Umbilical cord (tissue), 2 donors: ENCODE measurements around the gene HRC. TPM values are rescaled to one million over a fixed set of nuclear protein-coding genes. Genes with fewer than 3 reads are reported as not detected.
"Not testable (repeated sequence)": the region's sequence is repeated elsewhere in the genome, so short reads cannot be mapped to it uniquely, and the experiment has no call there.

ENCODE experiments used
- DNase-seq: peaks from one replicate; pipeline ENCODE4 v3.0.0-alpha.2; 2015; ENCODE audit warnings: low spot score
- total RNA-seq: library from RNA; depleted of rRNA; stranded (reverse); fragments of >200 nt; gene quantifications from one replicate; pipeline ENCODE4 v1.2.3, GENCODE V29; 2014; ENCODE audit warnings: low replicate concordance; ENCODE audit not compliant: insufficient read depth

The HRC gene
- total RNA-seq, 1 donor from 2014 or later, result 0.72 TPM

DNA sequence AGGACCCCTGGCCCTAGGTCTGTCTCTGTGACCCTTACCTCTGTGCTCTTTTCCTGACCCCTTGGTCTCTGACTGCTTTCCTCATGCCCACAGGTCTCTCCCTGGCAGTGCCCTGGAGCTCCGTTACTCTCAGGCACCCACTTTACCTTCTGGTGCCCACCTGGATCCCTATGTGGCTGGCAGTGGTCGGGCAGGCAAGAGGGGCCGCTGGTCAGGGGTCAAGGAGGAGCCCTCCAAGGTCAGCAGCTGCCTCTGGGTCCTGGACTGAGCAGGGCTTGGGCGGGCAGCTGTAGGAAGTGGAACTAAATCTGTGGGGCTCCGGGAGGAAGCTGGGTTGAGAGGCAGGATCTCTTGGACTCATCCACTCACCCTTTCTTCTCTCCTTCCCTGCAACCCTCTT, 19.5 kb downstream of the HRC start:
- DNase-seq, result no peak

DNA sequence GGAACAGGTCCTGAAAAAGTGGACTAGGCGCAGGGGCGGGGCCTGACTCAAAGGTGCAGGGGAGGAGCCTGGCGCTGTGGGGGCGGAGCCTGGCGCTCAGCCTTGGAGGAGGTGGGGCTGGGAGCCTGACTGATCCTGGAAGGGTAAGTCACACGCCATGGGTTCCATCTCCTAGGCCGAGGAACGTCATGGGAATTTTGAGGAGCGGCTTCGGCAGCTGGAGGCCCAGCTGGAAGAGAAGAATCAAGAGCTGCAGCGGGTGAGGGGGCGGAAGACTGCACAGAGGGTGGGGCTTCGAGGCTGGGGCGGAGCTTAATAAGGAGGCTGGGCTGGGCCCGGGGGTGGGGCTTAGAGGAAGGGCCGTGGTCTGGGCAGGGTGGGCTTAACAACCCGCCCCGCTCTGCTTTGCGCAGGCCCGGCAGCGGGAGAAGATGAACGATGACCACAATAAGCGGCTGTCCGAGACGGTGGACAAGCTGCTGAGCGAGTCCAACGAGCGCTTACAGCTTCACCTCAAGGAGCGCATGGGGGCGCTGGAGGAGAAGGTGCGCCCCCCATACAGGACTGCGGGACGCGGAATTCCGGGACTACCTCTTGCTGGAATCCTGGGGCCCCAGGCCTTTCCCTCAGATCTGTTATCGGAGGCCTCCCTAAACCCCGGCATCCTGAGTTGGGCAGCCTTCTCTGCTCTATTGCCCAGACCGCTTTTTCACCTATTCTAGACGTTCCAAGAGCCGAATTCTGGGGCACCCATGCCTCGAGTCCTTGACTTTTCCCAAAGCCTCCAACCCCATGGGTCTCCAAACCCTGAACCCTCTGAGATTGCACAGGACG, 21.4 kb downstream of the HRC start:
- DNase-seq, result peak; percentile 73

DNA sequence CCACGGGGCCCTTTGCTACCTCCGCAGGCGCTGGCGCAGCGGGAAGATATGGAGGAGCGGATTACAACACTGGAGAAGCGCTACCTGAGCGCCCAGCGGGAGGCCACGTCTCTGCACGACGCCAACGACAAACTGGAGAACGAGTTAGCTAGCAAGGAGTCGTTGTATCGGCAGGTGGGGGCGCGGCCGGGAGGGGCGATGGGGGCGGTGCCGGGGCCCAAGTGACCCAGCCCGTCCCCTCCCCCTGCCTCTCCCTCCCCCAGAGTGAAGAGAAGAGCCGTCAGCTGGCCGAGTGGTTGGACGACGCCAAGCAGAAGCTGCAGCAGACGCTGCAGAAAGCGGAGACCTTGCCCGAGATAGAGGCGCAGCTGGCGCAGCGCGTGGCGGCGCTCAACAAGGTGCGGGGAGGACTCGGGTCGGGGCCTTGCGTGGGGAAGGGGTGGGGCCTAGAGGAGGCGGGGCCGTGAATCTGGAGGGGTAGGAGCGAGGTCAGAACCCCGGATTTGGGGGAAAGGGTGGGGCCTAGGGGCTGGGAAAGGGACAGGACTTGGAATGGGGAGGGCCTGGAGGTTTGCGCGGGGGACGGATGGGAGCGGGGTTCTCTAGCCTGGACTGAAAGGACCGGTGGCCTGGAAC, 22.1 kb downstream of the HRC start:
- DNase-seq, result no peak

DNA sequence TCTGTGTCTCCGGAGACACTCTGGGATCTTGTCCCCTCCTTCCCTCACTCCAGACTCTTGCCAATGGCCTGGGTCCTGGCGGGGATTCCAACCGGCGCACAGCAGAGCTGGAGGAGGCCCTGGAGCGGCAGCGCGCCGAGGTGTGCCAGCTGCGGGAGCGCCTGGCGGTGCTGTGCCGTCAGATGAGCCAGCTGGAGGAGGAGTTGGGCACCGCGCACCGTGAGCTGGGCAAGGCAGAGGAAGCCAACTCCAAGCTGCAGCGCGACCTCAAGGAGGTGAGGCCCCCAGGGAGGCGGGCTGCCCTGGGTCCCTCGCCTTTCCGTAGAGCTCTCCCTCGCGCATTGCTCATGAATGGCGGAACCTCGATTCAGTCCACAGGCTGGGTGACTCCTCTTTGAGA, 24.9 kb downstream of the HRC start:
- DNase-seq, result no peak

DNA sequence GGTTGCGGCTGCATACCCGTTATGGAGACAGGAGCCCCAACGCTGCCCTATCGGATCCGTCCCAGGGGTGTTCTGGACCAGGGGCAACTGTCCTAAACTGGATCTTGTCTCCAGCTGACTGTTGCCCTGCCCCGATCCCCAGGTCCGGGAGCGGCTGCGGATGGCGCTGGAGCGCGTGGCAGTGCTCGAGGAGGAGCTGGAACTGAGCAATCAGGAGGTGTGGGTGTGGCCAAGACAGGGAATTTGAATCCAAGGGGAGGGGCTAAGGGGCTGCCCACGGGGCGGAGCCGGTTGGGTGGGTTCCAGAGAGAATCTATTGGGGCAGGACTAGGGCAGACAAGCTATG, 26.0 kb downstream of the HRC start:
- no peak for DNase-seq

DNA sequence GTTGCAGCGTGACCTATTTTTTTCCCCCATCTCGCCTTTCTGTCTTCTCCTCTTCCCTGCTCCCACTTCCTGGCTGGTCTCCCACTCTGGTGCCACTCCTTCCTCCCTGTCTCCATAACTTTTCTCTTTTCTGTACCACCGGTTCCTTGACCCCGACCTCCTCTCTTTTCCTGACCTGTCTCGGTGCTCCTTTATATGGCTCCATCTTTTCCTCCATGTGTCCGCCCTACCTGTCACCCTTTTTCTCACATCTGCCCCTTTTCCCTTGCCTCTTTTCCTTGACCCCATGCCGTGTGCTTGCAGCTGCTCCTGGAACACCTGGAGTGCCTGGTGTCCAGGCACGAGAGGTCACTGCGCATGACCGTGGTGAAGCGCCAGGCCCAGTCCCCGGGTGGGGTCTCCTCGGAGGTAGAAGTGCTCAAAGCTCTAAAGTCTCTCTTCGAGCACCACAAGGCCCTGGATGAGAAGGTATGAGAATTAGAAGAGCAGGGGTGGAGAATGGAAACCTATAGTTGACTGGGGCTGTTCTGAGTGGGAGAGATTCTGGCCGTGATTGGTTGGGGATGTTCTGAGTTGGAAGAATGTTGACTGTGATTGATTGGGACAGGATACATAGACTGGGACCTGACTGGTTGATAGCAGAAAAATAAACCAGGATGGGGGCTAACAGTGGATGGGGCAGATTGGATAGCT, 26.5 kb downstream of the HRC start:
- DNase-seq, result no peak

DNA sequence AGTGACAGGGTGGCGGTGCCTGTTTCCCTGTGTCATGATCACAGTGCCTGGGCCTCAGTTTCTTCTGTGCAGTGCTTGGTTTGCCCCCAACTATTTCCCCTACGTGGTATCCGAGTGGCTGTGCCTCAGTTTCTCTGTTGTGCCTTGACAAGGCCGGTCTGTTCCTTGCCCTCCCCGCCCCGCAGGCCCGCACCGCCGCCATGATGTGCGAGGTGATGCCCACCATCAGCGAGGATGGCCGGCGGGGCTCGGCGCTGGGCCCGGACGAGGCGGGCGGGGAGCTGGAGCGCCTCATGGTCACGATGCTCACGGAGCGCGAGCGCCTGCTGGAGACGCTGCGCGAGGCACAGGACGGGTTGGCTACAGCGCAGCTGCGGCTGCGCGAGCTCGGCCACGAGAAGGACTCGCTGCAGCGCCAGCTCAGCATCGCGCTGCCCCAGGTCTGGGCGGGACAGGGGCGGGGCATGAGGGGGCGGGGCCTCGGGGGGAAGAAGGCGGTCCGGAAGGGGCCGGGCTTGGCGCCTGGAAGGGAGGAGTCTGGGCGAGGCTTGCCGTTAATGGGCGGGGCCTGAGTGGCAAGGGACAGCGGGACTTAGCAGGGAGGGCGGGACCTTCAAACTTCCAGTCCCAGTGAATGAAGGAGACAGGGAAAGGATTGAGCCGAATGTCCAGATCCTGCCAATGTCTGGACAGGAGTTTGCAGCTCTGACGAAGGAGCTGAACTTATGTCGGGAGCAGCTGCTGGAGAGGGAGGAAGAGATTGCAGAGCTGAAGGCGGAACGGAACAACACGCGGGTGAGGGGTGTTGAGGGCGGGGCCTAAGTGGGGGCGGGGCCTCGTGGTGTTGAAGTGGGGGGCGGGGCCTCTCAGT, 27.3 kb downstream of the HRC start:
- peak; percentile 99 for DNase-seq

DNA sequence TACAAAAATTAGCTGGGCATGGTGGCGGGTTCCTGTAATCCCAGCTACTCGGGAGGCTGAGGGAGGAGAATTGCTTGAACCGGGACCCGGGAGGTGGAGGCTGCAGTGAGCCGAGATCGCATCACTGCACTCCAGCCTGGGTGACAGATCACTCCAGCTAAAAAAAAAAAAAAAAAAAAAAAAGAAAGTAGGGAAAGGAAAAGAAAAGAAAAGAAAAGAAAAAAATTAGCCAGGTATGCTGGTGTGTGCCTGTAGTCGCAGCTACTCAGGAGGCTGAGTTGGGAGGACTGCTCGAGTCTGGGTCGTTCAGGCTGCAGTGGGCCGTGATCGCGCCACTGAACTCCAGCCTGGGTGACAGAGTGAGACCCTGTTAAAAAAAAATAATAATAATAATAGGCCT, 28.0 kb downstream of the HRC start:
- not testable (repeated sequence) for DNase-seq

DNA sequence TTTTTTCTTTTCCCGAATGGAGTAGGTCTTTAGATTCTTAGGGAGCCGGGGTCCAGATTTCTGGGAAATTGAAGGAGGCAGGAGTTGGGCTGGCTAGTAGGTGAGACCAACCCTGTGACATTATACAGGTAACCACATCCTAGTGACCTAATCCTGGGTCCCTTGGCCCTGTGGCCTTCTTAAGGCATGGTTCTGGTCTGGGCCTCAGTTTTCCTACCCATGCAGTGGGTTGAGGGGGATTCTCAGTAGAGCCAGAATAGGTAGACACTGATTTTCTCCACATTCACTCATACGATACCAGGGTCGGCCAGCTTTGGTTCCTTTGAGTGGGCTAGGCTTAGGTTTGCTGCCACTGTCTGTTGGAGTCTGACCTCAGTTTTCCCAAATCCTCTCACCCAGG, 28.6 kb downstream of the HRC start:
- no peak for DNase-seq

DNA sequence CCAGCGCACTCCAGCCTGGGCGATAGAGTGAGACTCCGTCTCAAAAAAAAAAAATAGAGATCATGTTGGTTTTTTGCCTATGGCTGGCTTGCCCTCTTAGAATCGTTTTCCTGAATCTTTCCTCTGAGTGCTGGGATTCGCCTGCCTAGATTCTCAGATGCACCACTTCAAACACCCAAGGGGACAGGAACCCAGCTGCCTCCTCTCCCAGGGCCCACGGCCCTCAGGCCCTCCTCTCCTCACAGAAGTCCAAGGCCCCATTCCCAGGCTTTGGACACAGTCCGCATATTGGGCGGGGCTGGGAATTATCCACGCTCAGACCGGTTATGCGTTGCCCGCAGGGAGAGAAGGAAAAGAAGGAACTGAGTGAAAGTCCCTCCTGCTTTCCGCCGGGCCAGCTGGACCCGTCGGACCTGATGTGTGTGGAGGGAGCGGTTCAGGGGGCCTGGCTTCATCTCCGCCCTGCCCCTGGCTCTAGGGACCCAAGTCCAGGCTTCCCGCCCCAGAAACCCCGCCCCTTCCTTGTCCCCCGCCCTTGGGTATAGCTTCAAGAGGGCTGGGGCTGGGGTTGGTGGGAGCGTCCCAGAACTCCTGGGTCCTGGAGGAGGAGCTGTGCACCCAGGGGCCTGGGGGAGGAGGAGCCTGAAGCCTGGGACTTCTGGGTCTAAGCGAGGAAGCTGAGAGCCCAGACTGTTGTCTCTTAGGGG, 30.0 kb downstream of the HRC start:
- peak; percentile 56 for DNase-seq

DNA sequence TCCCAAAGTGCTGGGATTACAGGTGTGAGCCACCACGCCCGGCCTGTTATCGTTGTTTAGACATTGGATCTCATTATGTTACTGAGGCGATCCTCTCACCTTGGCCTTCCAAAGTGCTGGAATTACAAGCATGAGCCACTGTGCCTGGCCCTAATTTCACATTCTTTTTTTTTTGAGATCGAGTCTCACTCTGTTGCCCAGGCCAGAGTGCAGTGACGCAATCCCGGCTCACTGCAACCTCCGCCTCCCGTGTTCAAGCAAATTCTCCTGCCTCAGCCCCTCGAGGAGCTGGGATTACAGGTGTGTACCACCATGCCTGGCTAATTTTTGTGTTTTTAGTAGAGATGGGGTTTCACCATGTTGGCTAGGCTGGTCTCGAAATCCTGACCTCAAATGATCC, 31.9 kb downstream of the HRC start:
- DNase-seq, result not testable (repeated sequence)

DNA sequence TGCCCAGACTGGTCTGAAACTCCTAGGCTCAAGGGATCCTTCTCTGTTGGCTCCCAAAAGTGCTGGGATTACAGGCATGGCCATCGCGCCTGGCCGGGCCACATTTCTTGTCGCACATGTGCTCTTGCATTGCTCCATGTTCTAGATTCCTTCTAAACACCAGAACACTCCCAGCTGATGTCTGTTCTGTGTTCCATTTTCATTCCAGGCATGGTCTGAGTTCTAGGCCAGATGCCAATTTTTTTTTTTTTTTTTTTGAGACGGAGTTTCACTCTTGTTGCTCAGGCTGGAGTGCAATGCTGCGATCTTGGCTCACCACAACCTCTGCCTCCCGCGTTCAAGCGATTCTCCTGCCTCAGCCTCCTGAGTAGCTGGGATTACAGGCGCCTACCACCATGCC, 33.4 kb downstream of the HRC start:
- DNase-seq, result not testable (repeated sequence)

DNA sequence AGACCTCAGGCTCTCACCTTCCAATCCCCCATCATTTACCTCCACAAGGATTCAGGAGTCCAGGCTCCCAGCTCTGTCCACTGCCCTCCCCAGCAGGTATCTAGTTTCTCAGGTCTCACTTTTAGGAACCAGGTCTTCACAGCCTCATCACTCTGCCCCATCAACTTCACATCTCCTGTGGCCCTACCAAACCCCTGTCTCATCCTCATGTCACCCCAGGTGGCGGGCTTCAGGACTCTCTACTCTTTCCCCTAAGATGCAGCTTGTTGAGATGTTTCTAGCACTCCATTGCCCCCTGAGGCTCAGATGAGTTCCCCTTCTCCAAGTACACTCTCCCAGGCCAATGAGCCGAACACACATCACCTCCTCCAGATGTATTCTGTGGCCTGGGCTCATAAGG, 34.3 kb downstream of the HRC start:
- no peak for DNase-seq

DNA sequence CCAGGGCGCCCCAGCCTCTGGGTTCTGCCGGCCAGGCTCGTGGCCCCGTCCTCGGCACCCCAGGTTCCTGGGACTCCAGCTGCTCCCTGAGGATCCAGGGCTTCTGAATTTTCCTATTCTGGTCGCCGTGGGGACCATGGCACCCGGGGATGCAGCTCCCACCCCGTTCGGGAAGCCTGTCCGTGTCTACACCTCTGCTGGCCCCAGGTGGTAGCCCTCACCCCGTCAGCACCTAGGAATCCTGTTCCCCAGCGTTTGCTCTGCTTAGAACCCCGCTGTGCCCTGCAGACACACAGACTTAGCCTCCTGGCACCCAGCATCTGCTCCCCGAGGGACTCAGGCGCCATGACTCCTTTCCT, 34.9 kb downstream of the HRC start:
- DNase-seq, result no peak

DNA sequence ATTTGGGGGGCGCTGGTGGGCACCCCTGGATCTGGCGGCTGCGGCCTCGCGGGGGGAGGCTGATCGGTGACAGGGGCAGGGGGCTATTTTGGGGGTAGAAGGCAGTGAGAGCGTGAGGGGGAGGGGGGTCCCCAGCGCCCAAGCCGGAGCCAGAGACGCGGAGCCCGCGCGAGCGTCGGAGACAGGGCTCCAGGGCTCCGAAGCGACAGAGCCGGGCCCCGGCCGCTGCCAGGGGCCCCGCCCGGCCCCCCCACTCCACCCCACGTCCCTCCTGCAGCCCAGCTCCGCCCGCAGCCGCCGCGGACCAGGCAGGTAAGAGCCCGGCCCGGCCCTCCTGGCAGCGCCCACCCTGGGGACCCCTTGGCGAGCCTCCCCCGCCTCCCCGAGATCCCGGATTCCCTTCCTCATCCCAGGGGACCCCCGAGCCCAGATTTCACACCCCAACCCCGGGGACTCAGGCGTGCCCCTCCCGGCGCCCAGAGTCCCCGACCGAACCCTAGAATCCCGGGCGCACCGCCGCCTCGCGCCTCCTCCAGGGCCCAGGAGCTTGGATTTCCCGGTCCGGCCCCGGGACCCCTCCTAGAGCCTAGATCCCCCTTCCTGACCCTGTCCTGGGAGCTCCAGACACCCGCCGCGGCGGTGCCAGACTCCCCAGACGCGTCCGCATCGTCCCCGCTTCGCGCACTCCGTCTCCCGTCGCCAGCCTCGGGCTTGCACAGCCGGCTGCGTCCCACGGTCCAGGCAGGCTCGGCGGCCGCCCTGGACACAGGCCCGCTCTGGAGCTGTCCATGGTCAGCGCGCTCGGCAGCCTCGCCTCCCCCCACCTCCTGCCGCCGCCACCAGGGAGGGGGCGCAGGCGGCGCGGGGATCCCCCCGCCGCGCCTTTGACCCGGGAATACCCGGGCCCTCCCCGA, 35.5 kb downstream of the HRC start, which contains the start of gene PPFIA3:
Gene PPFIA3, plus strand, starts transcription at position 134 of the 914 bp plus-strand sequence. CDS start 8,330 bp downstream, outside the sequence.
- peak; percentile 66 for DNase-seq

DNA sequence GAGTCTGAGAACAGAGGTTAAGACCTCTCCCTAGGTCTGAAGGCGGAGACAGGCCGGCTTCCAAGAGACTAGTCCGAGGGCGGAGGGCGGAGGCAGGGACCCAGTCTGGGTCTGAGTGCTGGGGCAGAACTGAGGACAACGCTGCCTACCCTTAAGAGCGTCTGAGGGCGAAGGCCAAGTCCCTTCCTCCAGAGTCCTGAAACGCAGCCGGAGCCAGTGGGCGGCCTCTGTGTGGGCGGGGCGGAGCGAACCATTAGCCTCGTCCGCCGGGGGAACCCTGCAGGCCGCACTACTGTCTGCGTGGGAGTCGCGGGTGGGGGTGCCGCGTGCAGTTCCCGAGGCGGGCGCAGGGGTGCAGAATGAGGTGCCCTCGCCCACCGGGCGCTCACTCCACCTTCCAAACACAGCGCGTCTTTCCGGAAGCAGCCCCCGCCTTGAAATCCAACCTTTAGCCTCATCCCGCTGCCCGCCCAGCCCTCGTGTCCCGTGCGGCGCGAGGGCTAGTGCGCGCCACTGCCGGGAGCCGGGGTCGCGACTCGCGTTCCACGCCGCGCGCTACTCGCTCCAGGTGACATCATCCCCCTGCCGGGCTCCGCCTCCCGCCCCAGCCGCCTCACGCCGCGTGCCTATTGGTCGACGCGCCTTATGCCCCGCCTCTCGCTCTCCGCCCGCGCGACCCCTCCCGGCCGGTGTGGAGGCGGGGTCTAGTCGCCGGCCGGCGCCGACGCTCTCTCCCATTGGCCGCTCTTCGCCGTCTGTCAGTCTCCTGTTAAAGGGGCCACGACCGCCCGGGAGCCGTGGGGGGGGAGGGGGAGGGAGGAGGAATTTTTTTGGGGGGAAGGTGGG, 36.4 kb downstream of the HRC start, which contains the start of gene C19orf73:
Gene C19orf73, minus strand, starts transcription at position 579 of the 846 bp plus-strand sequence. Its CDS starts 121 bp downstream, at position 458.
- peak; percentile 97 for DNase-seq

DNA sequence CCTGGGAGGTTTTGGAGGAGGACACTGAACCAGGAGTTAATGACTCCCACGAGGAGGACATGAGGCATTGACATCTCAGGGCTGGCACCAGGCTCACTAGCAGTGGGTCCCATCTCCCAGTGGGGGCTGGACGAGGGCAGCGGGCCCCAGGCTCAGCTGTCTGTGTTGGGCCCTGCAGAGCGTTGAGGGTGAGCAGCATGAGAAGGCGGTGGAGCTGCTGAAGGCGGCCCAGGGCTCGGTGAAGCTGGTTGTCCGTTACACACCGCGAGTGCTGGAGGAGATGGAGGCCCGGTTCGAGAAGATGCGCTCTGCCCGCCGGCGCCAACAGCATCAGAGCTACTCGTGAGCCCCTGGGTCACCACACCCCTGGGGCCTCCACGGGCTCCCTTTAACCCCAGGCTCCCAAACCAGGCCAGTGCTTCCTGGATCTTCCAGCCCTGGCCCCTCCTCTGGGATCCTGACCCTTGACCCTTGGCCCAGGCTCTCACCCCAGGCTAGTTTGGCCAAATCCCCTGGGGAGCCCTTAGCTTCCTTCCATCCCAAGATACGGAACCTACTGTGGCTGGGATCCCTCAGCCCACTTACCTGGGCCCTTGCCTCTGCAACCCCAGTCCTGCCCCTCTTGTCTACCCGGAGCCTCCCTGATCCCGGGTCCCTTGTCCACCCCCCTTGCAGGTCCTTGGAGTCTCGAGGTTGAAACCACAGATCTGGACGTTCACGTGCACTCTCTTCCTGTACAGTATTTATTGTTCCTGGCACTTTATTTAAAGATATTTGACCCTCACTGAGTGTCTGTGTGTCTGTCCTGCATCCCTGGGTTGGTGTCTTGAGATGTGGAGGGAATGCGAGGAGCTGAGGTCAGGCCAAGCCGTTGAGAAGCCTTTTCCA, 37.3 kb downstream of the HRC start:
- no peak for DNase-seq

DNA sequence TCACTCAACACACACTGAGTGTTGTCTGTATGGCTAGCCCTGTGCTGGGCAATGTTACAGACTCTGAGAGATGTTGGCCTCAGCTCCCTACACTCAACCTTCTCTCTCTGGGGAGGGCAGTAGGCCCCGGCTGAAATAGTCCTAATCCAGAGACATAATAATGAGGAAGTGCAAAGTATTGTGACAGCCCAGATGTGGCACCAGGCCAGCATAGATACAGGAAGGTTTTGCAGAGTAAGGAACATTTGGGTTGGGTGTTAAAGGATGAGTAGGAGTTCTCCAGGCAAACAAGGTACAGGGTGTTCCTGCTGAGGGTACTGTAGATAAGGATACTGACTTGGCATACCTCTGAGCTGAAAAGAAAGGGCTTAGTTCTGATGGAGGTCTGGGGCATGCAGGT, 38.7 kb downstream of the HRC start:
- no peak for DNase-seq
